ENCODE data around the gene GPATCH2.
A peak's percentile ranks its signal among the peaks of the same experiment; 100 is the strongest.
"Not testable (repeated sequence)": the region's sequence is repeated elsewhere in the genome, so short reads cannot be mapped to it uniquely, and the experiment has no call there.

Gene GPATCH2

DNA sequence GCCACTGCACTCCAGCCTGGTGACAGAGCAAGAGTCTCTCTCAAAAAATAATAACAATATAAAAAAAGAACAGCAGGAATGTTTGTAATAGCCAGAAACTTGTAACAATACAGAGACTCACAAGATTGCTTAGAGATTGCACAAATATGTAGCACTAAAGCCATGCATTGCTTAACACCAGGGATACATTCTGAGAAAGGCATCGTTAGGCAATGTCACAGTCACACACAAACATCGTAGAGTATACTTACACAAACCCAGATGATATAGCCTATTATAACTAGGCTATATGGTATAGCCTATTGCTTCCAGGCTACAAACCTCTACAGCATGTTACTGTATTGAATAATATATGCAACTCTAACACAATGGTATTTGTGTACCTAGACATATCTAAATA, 45.3 kb downstream of the GPATCH2 start:
- TF ChIP-seq, protein P1, sequence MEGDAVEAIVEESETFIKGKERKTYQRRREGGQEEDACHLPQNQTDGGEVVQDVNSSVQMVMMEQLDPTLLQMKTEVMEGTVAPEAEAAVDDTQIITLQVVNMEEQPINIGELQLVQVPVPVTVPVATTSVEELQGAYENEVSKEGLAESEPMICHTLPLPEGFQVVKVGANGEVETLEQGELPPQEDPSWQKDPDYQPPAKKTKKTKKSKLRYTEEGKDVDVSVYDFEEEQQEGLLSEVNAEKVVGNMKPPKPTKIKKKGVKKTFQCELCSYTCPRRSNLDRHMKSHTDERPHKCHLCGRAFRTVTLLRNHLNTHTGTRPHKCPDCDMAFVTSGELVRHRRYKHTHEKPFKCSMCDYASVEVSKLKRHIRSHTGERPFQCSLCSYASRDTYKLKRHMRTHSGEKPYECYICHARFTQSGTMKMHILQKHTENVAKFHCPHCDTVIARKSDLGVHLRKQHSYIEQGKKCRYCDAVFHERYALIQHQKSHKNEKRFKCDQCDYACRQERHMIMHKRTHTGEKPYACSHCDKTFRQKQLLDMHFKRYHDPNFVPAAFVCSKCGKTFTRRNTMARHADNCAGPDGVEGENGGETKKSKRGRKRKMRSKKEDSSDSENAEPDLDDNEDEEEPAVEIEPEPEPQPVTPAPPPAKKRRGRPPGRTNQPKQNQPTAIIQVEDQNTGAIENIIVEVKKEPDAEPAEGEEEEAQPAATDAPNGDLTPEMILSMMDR (conservative IDR thresholded peaks at IDR 0.05), result no peak
- H3K27ac ChIP-seq, result no peak overlapping the region

DNA sequence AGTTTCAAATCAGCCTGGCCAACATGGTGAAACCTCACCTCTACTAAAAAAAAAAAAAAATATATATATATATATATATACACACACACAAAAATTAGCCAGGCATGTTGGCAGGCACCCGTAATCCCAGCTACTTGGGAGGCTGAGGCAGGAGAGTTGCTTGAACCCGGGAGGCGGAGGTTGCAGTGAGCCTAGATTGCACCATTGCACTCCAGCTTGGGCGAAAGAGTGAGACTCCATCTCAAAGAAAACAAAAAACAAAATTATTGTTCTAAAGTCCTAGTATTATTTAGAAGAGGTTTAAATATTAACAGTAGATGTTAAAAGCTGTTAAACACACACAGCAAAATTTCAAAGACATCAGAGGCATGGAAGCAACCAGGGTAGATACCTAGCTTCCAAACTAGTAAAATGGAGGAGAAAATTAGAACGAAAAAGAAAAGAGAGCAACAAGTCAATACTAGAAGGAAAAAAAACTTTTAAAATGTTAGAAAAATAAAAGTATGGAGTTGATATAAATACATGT, 46.5 kb downstream of the GPATCH2 start:
- not testable (repeated sequence) for H3K27ac ChIP-seq

DNA sequence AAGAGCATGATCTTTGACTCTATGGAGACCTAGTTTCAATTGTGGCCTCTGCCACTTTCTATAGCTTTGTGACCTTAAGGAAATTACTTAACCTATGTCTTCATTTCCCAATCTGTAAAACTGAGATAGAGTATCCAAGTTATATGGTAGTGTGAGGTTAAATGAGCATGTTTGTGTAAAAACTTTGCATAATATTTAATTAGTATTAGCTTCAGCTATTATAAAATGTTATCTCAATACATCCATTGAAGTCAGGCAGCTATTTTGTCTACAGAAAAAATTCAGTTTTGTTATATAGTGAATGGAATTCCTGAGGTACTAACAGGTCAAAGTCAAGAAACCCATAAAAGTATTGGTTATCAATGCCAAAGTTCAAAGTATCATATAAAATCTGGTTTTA, 53.6 kb downstream of the GPATCH2 start:
- TF ChIP-seq, protein P1 (conservative IDR thresholded peaks at IDR 0.05), result no peak
- H3K27ac ChIP-seq, result no peak overlapping the region

DNA sequence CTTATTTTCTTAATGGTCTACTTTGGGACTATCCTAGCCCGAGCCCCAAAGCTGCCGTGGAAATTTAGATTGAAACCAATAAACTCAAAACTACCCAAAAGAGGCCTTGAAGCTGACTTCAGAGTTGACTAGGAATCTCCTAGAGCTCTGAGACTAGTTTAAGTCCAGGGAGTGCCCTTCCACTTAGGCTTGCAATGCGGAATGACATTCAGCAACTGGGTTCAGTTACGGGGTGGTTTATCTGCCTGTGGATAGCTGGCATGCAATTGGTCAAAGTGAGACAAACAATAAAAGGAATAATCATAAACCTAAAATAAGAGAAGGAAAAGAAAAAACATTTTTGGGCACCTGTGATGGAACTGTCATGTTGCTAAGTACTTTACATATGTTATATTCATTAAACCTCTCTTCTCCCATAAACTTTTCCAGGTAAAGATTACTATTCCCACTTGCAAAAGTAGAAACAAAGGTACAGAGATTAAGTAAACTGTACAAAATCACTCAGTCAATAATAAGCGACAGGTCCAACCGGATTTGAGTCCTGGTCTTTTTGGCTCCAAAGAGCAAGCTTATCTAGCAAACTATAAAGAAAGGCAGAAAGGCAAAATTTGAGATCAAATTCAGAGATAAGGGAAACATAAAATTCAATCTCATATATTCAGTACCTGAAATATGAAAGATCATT, 56.5 kb downstream of the GPATCH2 start:
- TF ChIP-seq, protein P1 (conservative IDR thresholded peaks at IDR 0.05), result no peak
- peak overlapping the region; percentile 90 for H3K27ac ChIP-seq

DNA sequence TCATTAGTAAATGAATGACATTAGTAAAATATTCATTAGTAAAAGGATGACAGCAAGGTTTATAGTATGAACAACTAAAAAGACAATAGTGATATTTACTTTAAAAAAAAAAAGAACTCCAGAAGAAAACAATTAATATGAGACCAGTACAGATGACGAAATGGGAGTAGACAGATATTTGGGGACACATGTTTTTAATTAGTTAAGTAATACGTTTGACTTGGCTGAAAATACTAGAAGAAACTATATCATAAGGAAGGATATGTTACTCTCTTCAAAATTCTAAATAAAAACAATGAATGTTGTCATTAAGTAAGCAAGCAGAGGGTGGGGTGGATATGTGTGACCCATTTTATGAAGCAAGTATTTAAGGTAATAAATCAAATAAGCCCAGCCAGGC, 61.9 kb downstream of the GPATCH2 start:
- no peak overlapping the region for H3K27ac ChIP-seq
- TF ChIP-seq, protein P1 (conservative IDR thresholded peaks at IDR 0.05), result no peak

DNA sequence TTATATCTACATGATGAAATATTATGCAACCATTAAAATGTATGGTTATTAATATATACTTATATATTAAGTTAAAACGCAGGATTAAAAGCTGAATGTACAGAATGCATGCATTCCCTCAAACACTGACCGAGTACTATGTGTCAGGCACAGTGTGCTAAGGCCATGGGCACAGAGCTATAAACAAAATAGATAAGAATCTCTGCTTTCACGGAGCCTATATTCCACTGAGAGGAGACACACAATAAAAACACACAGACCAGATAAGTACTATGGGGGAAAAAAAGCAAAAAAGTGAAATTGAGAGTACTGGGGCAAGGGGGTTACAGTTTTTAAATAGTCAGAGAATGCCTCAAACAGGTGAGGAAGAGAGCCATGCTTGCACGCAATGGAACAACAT, 62.7 kb downstream of the GPATCH2 start:
- H3K27ac ChIP-seq, result no peak overlapping the region
- TF ChIP-seq, protein P1 (conservative IDR thresholded peaks at IDR 0.05), result no peak

DNA sequence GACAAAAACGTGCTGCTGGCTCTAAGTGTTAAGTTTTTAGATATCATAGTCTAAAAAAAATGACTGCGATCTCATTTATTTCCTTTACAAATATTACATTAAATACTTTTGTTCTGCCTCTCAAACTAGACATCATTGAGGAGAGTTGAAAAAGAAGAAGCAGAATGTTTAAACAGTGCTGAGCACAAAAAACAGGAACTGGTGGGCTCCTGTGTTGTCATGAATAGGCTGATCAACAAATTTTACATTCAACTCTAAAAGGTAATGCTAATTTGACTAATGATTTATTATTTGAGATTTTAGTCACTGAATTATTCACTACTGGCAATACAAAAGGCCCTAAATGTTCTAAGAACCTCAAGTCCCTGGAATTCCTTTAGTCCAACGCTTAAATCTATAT, 66.1 kb downstream of the GPATCH2 start:
- H3K27ac ChIP-seq, result no peak overlapping the region
- TF ChIP-seq, protein P1 (conservative IDR thresholded peaks at IDR 0.05), result no peak

DNA sequence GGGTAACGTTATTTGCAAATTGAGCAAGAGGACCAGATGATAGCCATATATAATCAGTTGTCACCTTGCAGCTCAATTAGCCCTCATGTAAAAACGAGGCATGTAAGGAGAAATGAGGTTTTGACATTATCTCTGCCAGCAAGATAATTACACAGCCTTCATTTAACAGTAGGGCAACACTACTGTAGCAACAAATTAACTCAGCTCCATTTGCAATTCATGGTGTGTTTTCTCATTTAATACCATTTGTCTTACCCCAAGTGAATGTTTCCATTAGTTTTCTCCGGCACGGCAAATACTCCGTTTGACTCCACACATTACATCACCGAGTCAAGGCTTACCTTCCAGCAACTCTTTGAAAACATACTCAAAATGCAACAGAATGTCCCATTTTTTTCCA, 66.7 kb downstream of the GPATCH2 start:
- no peak overlapping the region for H3K27ac ChIP-seq
- TF ChIP-seq, protein P1 (conservative IDR thresholded peaks at IDR 0.05), result no peak
